NCI-H1092 treated with DMSO at 0.1 percent for 48 hours (cell line): ENCODE data around the gene MYRIP.
"Not testable (repeated sequence)": the region's sequence is repeated elsewhere in the genome, so short reads cannot be mapped to it uniquely, and the experiment has no call there.

Experiments
- DNase-seq: peaks from one replicate; lab custom pipeline; 2025; lab: John Stamatoyannopoulos, UW

The MYRIP gene

DNA sequence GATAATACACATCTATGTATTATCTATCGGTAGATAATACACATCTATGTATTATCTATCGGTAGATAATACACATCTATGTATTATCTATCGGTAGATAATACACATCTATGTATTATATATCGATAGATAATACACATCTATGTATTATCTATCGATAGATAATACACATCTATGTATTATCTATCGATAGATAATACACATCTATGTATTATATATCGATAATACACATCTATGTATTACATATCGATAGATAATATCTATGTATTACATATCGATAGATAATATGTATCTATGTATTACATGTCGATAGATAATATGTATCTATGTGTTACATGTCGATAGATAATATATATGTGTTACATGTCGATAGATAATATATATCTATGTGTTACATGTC is 275.0 kb downstream of the MYRIP start:
- not testable (repeated sequence) for DNase-seq

DNA sequence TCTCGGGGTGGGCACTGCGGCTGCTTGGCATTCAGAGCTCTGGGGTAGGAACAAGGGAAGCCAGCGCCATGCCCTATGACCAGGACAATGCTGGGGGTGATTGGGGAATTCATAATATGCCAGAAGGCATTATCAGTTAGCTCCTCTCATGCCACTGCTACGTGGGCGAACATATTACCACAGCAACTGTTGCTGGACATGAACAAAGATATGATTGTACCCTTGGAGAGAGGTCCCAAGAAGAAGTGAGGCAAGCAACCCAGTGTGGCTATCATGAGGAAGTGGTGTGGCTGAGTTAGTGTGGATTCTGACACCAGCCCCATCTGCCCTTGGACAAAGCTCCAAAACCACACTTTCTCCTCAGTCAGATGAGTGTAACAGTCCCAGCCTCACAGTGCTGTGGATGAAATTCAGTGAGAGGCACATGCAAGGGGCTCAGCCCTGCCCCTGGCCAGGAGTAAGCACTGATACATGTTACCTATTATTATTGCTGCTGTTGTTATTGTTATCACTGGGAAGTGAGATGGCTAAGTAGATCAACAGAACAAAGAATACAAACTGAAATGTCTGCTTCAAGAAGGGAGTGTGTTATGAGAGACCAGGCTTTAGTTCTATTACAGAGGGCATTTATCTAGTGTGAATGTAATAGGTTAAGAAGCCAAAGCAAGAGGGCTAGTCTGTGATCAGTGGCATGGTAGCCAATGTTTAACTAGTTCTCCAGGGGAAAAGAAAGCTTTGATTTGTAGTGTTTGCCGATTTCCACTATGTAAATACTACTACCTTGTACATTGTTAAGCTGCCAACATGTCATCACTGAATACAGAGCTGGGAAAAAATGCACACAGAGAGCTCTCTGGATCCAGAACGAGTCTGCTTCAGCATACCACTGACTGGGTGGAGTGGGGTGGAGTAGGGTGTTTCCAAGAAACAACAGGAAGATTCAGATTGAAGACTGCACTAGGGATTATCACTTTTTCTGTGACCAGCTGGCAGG is 277.8 kb downstream of the MYRIP start:
- peak; percentile 24 for DNase-seq

DNA sequence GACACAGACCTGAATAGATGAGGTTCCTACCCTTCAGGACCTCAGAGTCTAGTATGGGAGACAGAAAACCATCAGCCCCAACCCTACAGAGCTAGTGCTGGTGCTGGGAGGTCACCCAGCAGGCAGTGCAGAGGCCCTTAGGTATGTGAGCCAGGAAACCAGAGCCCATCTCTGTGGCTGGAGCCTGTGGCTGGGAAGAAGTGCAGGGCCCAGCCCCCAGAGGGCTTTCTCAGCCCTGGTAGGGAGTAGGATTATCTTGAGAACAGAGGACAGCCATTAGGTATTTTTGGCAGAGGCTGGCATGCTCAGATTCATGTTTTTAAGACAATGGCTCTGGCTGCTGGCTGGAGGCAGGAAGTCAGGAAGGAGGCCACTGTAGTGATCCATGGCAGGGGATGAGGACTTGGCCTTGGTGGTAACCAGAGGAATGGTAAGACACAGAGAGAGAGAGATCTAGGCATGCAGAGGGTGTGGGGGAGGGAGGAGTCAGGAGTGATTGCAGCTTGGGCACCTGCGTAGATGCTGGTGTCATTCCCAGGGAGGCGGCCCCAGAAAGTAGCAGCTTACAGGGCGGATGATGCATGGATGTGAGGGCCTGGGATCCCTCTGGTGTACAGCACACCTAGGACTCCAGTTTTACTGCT is 279.2 kb downstream of the MYRIP start:
- no peak for DNase-seq

DNA sequence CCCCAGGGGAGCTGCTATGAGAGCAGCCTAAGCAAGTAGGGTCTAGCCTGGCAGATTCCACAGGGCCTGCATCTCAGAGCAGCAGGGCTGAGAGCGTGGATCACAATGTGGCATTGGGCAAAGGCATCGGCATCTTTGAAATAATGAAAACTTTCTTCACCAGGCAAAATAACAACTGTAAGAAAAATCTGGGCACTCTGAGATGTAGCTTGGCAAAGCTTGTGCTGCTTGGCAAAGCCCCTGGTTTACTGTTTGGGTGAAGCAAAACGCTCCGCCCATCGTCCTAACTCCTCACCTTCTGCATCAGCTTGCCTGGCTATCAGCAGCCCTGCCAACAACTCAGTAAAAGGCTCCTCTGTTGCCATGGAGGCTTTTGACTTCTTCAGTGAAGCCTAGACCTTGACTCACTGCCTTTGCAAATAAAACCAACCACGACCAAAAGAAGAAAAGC is 287.3 kb downstream of the MYRIP start:
- DNase-seq, result no peak

DNA sequence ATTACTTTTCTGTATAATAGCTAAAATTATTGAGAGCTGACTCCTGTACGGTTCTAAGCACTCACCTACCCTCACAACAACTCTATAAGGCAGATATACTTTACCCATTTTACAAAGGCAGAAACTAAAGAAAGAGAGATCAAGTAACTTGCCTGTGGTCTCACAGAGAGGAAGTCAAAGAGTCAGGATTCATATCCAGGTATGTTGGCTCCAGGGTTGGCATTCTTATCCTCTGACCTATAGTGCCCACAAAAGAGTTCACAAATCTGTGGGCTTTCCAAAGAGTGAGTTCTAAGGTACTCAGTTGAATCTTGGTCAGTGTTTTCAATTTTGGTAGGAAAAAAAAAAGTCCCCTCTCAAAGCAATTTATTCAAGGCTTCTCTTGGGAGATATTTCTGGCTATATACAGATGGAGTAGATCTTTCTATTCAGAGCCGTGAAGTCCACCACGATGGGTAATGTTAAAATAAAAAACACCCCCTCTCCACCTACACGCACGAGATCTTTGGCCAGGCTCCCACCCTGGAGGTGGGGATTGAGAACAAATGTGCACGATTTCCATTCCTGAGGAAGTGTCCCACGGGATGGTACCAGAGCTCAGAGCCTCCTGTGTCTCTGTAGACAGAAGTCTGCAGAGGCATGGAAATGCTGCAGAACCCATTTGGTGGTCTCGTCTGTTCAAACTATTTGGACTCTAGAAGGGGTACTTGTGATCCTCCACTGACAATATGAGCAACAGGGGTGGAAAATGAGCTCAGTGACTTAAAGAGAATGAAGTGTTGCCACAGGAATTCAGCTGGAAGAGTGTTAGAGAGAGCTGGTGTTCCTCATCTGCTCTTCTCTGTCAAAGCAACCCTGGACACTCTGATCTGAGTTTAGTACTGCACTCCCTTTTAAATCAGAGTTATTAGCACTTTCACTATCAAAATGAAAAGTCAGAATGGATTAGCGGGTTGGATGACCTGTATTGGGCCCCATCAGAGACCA is 288.0 kb downstream of the MYRIP start:
- no peak for DNase-seq

DNA sequence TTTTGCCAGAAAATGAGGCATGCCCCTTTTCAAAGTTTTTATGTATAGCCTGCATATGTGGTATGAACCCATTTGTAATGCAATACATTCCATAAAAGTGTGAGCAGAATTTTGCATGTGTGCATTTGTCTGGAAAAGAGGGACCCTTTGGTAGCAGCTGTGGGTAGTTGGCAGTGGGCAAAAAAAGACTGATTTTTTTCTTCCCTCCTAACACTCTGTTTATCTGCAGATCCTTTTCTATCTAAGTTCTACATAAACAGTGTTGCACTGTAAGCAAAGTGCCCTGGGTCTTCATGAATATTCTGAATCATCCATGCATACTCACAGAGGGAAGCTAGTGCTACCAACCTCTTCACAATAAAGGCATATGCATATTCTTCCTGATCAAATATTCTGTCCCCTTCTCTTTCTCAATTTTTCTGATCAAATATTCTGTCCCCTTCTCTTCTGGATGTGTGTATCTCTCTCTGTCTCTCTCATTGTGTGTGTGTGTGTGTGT is 288.9 kb downstream of the MYRIP start:
- DNase-seq, result no peak

DNA sequence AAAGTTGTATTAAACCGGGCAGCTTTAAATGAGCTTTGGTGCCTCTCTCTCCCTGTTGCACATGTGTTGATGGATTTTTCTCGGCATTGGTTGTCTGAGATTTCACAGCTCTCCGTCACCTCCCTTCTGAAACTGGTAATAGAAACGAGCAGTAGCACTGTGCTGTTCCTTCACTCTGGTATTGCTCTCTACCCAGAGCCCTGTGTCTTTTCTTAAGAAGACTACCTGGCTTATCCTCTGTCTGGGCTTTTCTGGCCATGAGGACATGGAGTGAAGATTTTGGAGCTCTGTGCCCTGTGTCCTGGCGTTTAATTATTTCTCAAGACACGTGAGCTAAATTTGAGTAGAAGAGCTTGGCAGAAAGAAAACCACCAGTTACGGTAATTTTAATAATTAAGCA is 290.5 kb downstream of the MYRIP start:
- DNase-seq, result no peak

DNA sequence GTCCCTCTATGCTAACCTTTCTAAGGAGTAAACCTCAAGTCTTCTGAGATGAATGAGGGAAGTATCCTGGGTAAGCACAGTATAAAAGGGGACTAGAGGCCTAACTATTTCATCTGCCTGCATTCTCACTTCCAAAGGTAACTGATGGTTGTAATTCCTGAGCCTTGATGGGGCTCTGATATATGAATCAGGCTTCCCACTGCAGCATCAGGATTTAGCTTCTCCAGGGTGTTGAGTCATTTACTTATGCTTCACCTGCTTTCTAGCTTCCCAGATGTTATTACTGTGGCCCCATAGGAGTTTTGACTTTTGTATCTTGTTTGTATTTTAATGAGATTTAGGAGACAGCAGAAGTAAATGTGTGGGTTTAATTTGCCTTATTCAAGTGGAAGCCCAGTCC is 292.8 kb downstream of the MYRIP start:
- DNase-seq, result no peak

DNA sequence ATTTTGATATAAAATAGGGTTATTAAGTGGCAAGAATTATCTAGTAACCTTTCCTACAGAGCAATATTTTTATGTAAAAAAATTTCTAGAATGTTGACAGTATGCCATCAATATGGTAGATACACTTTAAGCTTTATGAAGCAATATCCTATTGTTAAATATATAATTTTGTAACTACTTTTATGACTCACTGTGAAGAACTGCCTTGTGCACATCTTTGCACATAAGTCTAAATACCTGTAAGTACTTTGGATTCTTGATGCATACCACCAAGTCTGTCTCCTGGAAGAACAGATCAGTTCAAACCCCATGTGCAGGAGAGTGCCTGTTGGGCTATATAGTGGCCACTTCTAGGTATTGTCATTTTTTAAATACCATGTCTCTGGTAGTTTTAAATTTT is 294.4 kb downstream of the MYRIP start:
- DNase-seq, result no peak

DNA sequence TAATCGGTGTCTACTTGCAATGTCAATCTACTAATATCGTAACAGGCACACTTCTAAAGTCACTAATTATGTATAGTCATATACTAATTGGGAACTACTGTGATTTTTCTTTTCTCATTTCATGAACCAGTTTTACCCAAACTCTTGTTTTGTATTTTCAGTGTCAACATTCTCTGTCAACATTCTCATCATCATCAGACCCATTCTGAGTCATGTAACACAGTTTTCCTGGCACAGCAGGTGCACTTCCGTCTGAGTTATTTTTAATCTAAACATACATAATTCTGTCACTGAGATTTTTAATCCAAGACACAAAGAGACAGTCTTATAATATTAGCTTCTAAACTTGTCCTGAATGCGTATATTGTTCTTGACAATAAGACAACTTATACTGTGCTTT is 295.0 kb downstream of the MYRIP start:
- DNase-seq, result no peak

DNA sequence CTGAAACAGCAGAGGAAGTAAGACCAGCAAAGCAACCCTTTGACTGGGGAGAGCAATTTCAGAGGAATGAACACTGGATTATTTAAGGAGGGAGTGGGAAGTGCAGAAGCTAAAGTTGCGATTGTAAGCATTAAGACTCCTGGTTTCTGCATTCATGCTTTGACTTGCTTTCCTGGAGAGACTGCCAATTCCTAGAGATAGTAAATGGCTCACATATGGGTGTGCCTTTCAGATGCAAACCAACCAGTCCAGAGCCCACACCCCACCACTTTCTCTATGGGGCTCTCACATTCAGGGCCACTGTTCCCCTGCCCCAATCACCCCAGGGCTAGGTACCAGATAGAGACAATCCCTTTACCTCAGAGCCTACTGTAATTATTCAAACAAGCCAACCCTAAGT is 299.2 kb downstream of the MYRIP start:
- no peak for DNase-seq

DNA sequence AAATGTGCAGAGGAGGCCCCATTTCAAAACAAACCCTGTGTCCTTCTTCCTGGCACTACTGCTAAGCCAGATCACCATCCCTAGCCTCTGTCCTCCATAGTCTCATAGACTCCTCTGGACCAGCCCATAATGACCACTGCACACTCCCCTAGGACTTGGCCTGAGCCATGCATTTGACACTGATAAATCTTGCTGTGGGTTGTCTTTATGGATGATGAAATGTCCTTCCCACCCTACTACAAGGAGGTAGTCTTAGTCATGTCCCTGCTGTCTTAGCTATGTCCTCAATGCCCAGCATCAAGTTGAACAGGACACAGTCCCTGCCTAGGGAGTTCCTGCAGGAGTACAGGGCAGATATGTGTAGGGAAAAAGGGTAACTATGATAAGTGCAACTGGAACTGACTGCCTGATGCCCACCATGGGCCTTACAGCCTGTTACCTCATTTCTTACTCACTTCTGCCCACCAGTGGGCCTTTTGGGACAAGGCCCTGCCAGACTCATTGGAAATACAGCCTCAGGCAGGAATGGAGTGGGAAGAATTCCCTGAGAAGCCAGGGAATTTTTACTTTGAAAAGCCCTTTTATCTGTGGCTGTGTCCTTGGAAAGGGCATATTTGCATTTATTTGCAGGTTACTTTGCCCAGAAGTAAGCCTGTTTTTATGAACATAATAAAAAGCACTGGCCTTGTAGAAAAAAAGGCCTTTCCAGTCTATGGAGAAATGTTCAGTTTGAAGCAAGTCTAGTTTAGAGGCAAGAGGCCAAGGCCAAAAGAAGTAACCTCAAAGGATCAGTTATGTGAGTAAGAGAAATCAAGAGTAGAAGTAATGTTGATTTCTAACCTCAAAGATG is 300.5 kb downstream of the MYRIP start:
- DNase-seq, result no peak

DNA sequence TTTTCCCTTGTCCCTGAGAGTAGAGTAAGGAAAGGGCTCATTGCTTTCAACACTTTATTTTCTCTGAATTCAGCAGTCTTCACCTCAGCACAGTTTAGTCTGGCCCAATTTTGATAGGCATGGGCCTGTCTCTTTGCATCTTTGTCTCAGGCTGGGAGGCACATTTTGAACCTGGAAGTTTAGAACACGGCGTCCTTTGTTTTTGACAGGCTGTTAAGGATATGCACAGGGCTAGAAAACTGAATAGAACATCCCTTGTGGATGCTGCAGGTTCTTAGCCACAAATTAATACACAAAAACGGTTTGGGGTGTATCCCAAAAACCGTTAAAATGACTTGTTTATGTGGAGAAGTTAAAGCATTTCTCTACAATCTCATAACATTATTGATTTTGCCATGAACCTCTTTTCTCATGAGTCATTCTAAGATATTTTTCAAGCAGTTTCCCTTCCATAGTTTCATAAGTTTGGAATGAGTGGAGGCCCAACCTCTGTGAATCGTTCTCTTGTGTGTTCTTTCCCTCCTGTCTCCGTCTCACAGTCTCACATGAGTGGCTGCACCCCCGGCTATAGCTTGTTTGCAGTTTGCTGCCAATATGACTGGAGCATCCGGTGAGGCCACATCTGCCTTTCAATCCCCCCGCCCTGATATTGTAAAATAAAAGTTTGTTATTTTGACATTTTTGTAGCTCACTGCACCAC is 307.2 kb downstream of the MYRIP start:
- no peak for DNase-seq

DNA sequence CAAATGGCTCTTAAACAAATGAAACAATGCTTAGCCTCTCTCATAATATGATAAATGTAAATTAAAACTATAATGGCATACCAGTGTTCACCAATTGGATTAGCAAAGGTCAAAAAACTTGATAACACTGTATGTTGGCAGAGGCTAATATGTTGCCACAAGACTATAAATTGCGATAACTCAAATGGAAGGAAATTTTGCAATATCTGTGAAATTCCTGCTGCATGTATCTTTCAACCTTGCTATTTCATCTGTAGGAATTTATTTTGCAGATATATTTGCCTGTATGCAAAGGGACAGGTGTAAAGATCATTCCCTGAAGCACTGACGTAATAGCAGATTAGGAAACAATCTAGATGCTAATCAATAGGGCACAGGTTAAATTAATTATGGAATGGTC is 308.7 kb downstream of the MYRIP start:
- no peak for DNase-seq

DNA sequence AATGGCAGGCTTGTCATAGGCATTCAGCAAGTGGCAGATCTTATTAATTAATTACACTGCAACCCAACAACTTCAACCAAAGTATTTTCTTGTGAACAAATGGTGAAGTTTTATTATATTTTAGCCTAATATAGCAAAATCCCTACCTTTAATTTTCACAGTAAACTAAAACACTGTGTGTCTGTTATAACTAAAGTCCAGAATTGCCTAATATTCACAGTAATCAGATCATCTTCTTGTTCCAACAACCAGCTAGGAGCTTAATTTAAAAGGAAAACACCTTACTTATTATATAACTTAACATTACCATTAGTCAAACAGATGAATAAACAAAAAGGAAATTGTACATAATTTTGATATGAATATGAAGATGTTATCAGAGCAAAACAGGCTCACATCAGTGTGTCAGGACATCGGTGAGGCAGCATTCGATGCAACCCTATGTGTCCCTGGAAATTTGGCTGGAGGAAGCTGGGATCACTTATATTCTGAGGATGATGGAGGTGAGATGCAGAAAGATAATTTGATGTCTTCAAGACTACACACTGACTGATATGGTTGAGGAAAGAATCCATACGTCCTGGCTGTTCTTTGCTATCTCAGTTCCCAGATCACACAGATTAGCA is 310.8 kb downstream of the MYRIP start:
- DNase-seq, result no peak

DNA sequence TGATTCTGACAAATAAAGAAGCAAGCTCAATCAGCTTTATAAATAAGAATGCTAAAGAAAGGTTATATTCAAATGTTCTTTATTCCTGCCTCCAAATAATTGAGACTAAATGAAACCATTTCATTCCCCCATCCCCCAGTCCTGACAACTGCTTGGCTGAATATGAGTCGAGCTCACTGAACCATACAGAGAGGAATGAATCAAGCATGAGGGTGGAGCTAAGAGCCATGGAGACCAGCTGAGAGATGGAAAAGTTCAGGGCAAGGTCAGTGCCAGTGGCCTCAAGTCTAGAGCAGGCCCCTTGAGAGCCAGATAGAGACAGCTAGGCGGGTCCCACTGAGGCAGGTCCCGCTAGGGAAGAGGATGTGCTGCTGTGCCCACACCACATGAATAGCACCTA is 311.4 kb downstream of the MYRIP start:
- peak; percentile 53 for DNase-seq

DNA sequence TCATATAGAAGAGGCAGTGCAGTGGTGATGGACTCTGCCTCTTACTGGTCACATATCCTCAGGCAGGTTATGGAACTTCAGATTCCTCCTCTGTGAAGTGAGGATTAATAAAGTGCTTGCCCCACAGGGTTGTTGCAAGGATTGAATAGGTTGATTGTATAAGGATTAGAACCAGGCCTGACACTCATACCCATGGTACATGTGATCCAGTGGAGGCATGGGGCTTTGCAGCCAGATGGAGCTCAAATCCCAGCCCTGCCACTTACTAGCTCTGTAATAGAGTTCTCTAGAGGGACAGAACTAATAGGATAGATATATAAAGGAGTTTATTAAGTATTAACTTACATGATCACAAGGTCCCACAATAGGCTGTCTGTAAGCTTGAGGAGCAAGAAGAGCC is 315.5 kb downstream of the MYRIP start:
- DNase-seq, result no peak

DNA sequence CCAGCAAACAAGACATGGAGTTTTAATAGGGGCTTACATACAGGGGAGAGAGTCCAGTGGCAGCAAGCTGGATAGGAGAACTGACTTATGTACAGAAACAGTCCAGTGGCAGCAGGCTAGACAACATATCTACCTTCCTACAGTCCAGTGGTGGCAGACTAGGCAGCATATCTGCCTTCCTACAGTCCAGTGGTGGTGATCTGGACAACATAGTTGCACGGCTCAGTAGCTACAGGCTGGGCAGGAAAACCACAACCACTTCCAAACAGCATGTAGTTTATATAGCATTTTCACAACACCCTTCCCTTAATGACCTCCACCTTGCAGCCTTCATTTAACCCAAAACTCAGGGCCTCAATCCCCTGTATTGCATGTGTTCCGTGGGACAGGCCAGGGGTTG is 318.8 kb downstream of the MYRIP start:
- no peak for DNase-seq

DNA sequence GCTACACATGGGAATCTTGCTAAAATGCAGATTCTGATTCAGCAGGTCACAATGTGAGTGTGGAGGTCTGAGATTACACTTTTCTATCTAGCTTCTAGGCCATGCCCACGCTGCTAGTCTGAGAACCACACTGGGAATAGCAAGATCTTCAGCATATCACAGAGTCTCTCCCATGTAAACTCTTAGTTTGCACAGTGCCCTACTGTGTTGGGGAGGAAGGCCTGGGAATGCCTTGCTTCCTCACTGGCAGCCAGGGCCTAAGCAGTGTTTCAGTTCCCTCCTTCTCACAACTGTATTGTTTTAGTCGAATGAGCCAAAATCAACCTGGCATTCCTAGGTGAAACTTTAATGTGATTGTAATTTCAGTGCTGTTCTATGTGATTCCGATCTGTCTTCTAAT is 320.1 kb downstream of the MYRIP start:
- DNase-seq, result no peak

DNA sequence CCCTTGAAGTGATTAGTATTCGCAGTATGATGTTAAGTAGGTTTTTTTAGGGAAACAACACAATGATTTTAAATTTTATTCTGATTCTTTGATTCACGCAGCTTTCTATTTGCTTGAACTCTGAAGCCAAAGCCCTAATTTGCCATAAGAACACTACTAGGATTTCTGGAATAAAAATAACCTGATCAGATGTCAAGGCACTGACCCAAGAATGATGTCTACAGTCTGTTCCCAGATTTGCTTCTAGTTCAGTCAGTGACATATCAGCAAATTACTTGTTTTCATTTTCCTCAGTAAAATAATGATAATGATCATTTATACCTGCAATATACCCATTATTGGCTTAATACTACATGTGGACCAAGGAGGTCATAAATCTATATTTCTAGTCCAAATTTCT is 320.6 kb downstream of the MYRIP start:
- no peak for DNase-seq
